Liver (tissue), 9 donors: ENCODE data around the gene MMEL1. TPM values are rescaled to one million over a fixed set of nuclear protein-coding genes. Genes with fewer than 3 reads are reported as not detected.

Source experiments
- DNase-seq: peaks from one replicate; pipeline ENCODE4 v3.0.0-alpha.2; 2017; ENCODE audit warnings: low spot score
- H3K27ac ChIP-seq, 2 donors: one replicate each; pipeline ENCODE4 v1.7.0; 2013; ENCODE audit warnings: inconsistent platforms in 2 of 2, low read length in 2 of 2, control low read depth in 1 of 2, low read depth in 1 of 2, mild to moderate bottlenecking in 1 of 2
- H3K27me3 ChIP-seq, 4 donors: one replicate each; pipeline versions ENCODE4 v1.6.1 to v1.7.0; 2013; ENCODE audit warnings: low read length in 3 of 4, inconsistent platforms in 1 of 4, mild to moderate bottlenecking in 1 of 4, moderate library complexity in 1 of 4; ENCODE audit not compliant: control insufficient read depth in 4 of 4, insufficient read depth in 4 of 4
- H3K36me3 ChIP-seq, 4 donors: one replicate each; pipeline versions ENCODE4 v1.6.1 to v1.7.0; 2013; ENCODE audit warnings: low read length in 3 of 4, mild to moderate bottlenecking in 3 of 4, low read depth in 1 of 4, moderate library complexity in 1 of 4; ENCODE audit not compliant: control insufficient read depth in 4 of 4, insufficient read depth in 3 of 4
- H3K4me1 ChIP-seq, 4 donors: one replicate each; pipeline versions ENCODE4 v1.6.1 to v1.7.0; 2013; ENCODE audit warnings: low read length in 3 of 4, mild to moderate bottlenecking in 3 of 4, moderate library complexity in 1 of 4; ENCODE audit not compliant: control insufficient read depth in 4 of 4, insufficient read depth in 4 of 4
- H3K4me3 ChIP-seq, 3 donors: one replicate each; pipeline versions ENCODE4 v1.6.1 to v1.7.0; 2013; ENCODE audit warnings: low read length in 3 of 3, control low read depth in 1 of 3, low read depth in 1 of 3, mild to moderate bottlenecking in 1 of 3
- H3K9ac ChIP-seq, 2 donors: one replicate each; pipeline ENCODE4 v1.7.0; 2013; ENCODE audit warnings: low read length in 2 of 2, mild to moderate bottlenecking in 2 of 2, moderate library complexity in 2 of 2, control low read depth in 1 of 2, low read depth in 1 of 2
- H3K9me3 ChIP-seq, 4 donors: one replicate each; pipeline versions ENCODE4 v1.6.1 to v1.7.0; 2013; ENCODE audit warnings: low read length in 3 of 4; ENCODE audit not compliant: control insufficient read depth in 4 of 4
- ATF3 ChIP-seq: IDR thresholded peaks from 2 replicates; pipeline ENCODE4 v1.6.1; 2016; ENCODE audit warnings: antibody characterized with exemption
- FOXA2 ChIP-seq: IDR thresholded peaks from 2 replicates; pipeline ENCODE4 v1.6.1; 2016; ENCODE audit warnings: antibody characterized with exemption
- HNF4A ChIP-seq, 2 donors: conservative IDR thresholded peaks; 2 replicates each; pipeline ENCODE4 v1.6.1; 2016; ENCODE audit warnings: antibody characterized with exemption in 2 of 2, mild to moderate bottlenecking in 2 of 2
- HNF4G ChIP-seq: IDR thresholded peaks from 2 replicates; pipeline ENCODE4 v1.6.1; 2016; ENCODE audit warnings: antibody characterized with exemption
- JUND ChIP-seq, 2 donors: IDR thresholded peaks; 2 replicates each; pipeline ENCODE4 v1.6.1; 2016; ENCODE audit warnings: antibody characterized with exemption in 2 of 2
- REST ChIP-seq: IDR thresholded peaks from 2 replicates; pipeline ENCODE4 v1.6.1; 2016; ENCODE audit warnings: antibody characterized with exemption, mild to moderate bottlenecking
- SP1 ChIP-seq: IDR thresholded peaks from 2 replicates; pipeline ENCODE4 v1.6.1; 2018; ENCODE audit warnings: antibody characterized with exemption, mild to moderate bottlenecking
- WGBS: extraction: QIAGEN DNeasy Blood & Tissue Kit; methylation state at CpG from one replicate; pipeline ENCODE4 v1.1.7; 2013; 5-methylcytosine and 5-hydroxymethylcytosine counted together
- polyA plus RNA-seq, 2 donors: library from polyadenylated mRNA; stranded (reverse) in 1 of 2; unstranded in 1 of 2; fragments of 200-250 nt in 1 of 2; fragments of >200 nt in 1 of 2; fragmentation: Nextera tagmentation in 1 of 2; extraction: Ambion mirVana in 1 of 2; gene quantifications; one replicate each; pipeline versions ENCODE4 v1.2.1 to v1.2.3, GENCODE V29; 2013 to 2015
- total RNA-seq, 2 donors: library from RNA; depleted of rRNA; stranded (reverse); fragments of >200 nt; gene quantifications; one replicate each; pipeline ENCODE4 v1.2.3, GENCODE V29; 2014
- TF ChIP-seq, protein P1 (sequence below): IDR thresholded peaks from 2 replicates; pipeline ENCODE4 v1.6.1; 2016; ENCODE audit warnings: antibody characterized with exemption
- TF ChIP-seq, protein P2 (sequence below): fragments of 150-350 bp; IDR thresholded peaks from 2 replicates; pipeline ENCODE4 v1.5.1; 2017; ENCODE audit warnings: improper control_type of control experiment, low read depth, low read length; ENCODE audit not compliant: missing input control
- donor health status: healthy.
- donor health status: healthy.
- donor health status: healthy.
- donor health status: healthy.
- donor health status: healthy.

The MMEL1 gene
- total and polyA plus RNA-seq, 4 donors: under 0.01 to 0.42 TPM; not detected in 2

GRCh38 chr1:2640626-2641025 lies 7.8 kb upstream of the MMEL1 start:
- H3K9me3 ChIP-seq: peaks cover 0 to 15% (median 8%) of the 10 kb centered on the region in 4 donors
- peaks cover 5 to 22% (median 13%) of the 10 kb centered on the region in 4 donors for H3K4me1 ChIP-seq
- TF ChIP-seq HNF4A (conservative IDR thresholded peaks at IDR 0.05) (no peak), SP1 (no peak), FOXA2 (no peak), ATF3 (no peak), REST (no peak), JUND (IDR thresholded peaks at IDR 0.05) (no peak), HNF4G (no peak)
- TF ChIP-seq, protein P1, sequence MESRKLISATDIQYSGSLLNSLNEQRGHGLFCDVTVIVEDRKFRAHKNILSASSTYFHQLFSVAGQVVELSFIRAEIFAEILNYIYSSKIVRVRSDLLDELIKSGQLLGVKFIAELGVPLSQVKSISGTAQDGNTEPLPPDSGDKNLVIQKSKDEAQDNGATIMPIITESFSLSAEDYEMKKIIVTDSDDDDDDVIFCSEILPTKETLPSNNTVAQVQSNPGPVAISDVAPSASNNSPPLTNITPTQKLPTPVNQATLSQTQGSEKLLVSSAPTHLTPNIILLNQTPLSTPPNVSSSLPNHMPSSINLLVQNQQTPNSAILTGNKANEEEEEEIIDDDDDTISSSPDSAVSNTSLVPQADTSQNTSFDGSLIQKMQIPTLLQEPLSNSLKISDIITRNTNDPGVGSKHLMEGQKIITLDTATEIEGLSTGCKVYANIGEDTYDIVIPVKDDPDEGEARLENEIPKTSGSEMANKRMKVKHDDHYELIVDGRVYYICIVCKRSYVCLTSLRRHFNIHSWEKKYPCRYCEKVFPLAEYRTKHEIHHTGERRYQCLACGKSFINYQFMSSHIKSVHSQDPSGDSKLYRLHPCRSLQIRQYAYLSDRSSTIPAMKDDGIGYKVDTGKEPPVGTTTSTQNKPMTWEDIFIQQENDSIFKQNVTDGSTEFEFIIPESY: no peak
- 94% methylated on average over 3 of the region's 3 CpGs for WGBS
- H3K4me3 ChIP-seq: no peak overlapping the region
- no peak overlapping the region for H3K27ac ChIP-seq
- H3K36me3 ChIP-seq: no peaks in the 10 kb centered on the region
- H3K27me3 ChIP-seq: no peaks in the 10 kb centered on the region
- no peak for DNase-seq
- no peak overlapping the region for H3K9ac ChIP-seq

- no peak for DNase-seq
Observed at GRCh38 chr1:2639607-2640521, 7.0 kb upstream of the MMEL1 start.

More at GRCh38 chr1:2639607-2640521, 7.0 kb upstream of the MMEL1 start:
- Histone ChIP-seq H3K4me3 (no peak overlapping the region), H3K27me3 (no peaks in the 10 kb centered on the region), H3K4me1 (peaks cover 5 to 22% (median 13%) of the 10 kb centered on the region in 4 donors), H3K9ac (no peak overlapping the region), H3K36me3 (no peaks in the 10 kb centered on the region), H3K9me3 (peaks cover 0 to 15% (median 8%) of the 10 kb centered on the region in 4 donors), H3K27ac (no peak overlapping the region)
- TF ChIP-seq SP1: no peak
- TF ChIP-seq HNF4G: no peak
- TF ChIP-seq, protein P2, sequence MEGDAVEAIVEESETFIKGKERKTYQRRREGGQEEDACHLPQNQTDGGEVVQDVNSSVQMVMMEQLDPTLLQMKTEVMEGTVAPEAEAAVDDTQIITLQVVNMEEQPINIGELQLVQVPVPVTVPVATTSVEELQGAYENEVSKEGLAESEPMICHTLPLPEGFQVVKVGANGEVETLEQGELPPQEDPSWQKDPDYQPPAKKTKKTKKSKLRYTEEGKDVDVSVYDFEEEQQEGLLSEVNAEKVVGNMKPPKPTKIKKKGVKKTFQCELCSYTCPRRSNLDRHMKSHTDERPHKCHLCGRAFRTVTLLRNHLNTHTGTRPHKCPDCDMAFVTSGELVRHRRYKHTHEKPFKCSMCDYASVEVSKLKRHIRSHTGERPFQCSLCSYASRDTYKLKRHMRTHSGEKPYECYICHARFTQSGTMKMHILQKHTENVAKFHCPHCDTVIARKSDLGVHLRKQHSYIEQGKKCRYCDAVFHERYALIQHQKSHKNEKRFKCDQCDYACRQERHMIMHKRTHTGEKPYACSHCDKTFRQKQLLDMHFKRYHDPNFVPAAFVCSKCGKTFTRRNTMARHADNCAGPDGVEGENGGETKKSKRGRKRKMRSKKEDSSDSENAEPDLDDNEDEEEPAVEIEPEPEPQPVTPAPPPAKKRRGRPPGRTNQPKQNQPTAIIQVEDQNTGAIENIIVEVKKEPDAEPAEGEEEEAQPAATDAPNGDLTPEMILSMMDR: no peak
- 80% methylated on average over 26 of the region's 26 CpGs for WGBS
